ENCODE results near the gene RBM45. TPM values are rescaled to one million over a fixed set of nuclear protein-coding genes. Genes with fewer than 3 reads are reported as not detected.

The RBM45 gene
- polyA plus RNA-seq, 12 donors, result 8.2 to 19.3 (median 12.0) TPM; not detected in 1

GRCh38 chr2:178101321-178102079 is 10.7 kb upstream of the RBM45 start:
- DNase-seq, result no peak

GRCh38 chr2:178105566-178105965 is 6.7 kb upstream of the RBM45 start:
- DNase-seq, result no peak

GRCh38 chr2:178106053-178106452 is 6.2 kb upstream of the RBM45 start:
- DNase-seq, result no peak

GRCh38 chr2:178108176-178108575 is 4.1 kb upstream of the RBM45 start:
- DNase-seq, result no peak

GRCh38 chr2:178109813-178110212 is 2.4 kb upstream of the RBM45 start:
- DNase-seq, result no peak

GRCh38 chr2:178110681-178111080 is 1.6 kb upstream of the RBM45 start:
- DNase-seq, result no peak

- DNase-seq, result no peak
Measured at GRCh38 chr2:178111743-178112142, 494 bp upstream of the RBM45 start.

GRCh38 chr2:178114462-178114861 is 2.2 kb downstream of the RBM45 start:
- no peak for DNase-seq

- DNase-seq, result no peak
Measured at GRCh38 chr2:178115271-178115670, 3.0 kb downstream of the RBM45 start.

GRCh38 chr2:178117725-178118124 is 5.5 kb downstream of the RBM45 start:
- no peak for DNase-seq

GRCh38 chr2:178119179-178119922 is 7.1 kb downstream of the RBM45 start:
- no peak for DNase-seq

GRCh38 chr2:178123163-178123562 is 10.9 kb downstream of the RBM45 start:
- no peak for DNase-seq

GRCh38 chr2:178125125-178125524 is 12.9 kb downstream of the RBM45 start:
- DNase-seq, result no peak

GRCh38 chr2:178125862-178126261 is 13.6 kb downstream of the RBM45 start:
- DNase-seq, result no peak

GRCh38 chr2:178128836-178129630 is 16.8 kb downstream of the RBM45 start:
- no peak for DNase-seq

- DNase-seq, result no peak
Measured at GRCh38 chr2:178136321-178137025, 24.2 kb downstream of the RBM45 start.

- DNase-seq, result no peak
Measured at GRCh38 chr2:178142274-178143065, 30.2 kb downstream of the RBM45 start.

- DNase-seq, result no peak
Measured at GRCh38 chr2:178143481-178143880, 31.2 kb downstream of the RBM45 start.

GRCh38 chr2:178152033-178152432 is 39.8 kb downstream of the RBM45 start:
- no peak for DNase-seq

- no peak for DNase-seq
Measured at GRCh38 chr2:178152542-178152941, 40.3 kb downstream of the RBM45 start.

GRCh38 chr2:178152977-178153376 is 40.7 kb downstream of the RBM45 start:
- no peak for DNase-seq
